ENCODE measurements around the gene CYP11A1. TPM values are rescaled to one million over a fixed set of nuclear protein-coding genes. Genes with fewer than 3 reads are reported as not detected.

Gene CYP11A1
- total and polyA plus RNA-seq, 2 experiments from 2014 or later, result 5.4 to 13.0 TPM

- peaks cover 6% of the 10 kb centered on the region for H3K4me1 ChIP-seq (ENCODE audit: low read depth)
- H3K36me3 ChIP-seq, result no peaks in the 10 kb centered on the region
- no peak for TF ChIP-seq CTCF (IDR thresholded peaks at IDR 0.05; ENCODE audit: low read depth, low read length)
- H3K27ac ChIP-seq, result no peak overlapping the region
- no peak for DNase-seq (ENCODE audit: low read depth in 1 of 2, low spot score in 1 of 2)
- H3K9me3 ChIP-seq (ENCODE audit: low read depth), result no peaks in the 10 kb centered on the region
- H3K27me3 ChIP-seq, result no peaks in the 10 kb centered on the region
- H3K4me3 ChIP-seq, result no peak overlapping the region
These were observed 41.4 kb upstream of the CYP11A1 start for GRCh38 chr15:74408815-74409214.

GRCh38 chr15:74408385-74408784 lies 40.9 kb upstream of the CYP11A1 start:
- Histone ChIP-seq H3K4me3 (no peak overlapping the region), H3K27ac (no peak overlapping the region), H3K36me3 (no peaks in the 10 kb centered on the region), H3K4me1 (ENCODE audit: low read depth) (peaks cover 10% of the 10 kb centered on the region), H3K9me3 (ENCODE audit: low read depth) (no peaks in the 10 kb centered on the region), H3K27me3 (no peaks in the 10 kb centered on the region)
- no peak for TF ChIP-seq CTCF (IDR thresholded peaks at IDR 0.05; ENCODE audit: low read depth, low read length)
- DNase-seq (ENCODE audit: low read depth in 1 of 2, low spot score in 1 of 2), result no peak

DNA sequence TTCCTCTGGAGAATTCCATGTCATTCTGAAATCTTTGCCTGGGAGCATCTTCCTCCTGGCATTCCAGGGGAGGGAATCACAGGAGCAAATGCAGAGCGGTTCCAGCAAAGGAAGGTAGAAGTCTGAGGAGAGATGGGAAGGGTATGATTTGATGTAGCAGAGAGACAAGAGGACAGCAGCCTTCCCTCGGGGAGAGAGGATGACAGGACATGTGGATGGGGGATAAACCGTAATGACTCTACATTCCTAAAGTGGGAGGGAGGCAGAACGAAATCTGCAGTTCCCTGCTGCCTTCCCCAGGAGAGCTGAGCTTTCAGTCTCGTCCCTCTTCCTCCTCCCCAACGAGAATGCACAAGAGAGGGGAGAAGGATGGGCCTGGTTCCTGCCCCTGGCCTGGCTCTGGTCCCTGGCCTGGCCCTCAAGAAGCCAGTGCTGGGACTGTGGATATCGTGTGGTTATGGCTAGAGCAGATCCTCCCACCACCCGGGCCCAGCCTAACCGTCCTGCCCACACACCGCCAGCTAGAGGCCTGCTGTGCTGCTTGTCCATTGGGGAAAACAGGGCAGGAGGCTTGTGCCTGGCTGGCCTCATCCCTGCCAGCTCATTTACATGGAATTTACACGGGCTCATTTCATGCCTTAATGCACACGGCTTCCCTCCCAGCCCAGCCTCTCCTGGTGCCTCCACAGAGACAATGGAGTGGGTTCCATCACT lies 39.7 kb upstream of the CYP11A1 start:
- Histone ChIP-seq H3K27me3 (no peaks in the 10 kb centered on the region), H3K27ac (no peak overlapping the region), H3K4me1 (ENCODE audit: low read depth) (peaks cover 10% of the 10 kb centered on the region), H3K9me3 (ENCODE audit: low read depth) (no peaks in the 10 kb centered on the region), H3K4me3 (no peak overlapping the region), H3K36me3 (no peaks in the 10 kb centered on the region)
- DNase-seq (ENCODE audit: low read depth in 1 of 2, low spot score in 1 of 2), result peak in 1 of 2 donors; percentile 91
- no peak for TF ChIP-seq CTCF (IDR thresholded peaks at IDR 0.05; ENCODE audit: low read depth, low read length)

DNA sequence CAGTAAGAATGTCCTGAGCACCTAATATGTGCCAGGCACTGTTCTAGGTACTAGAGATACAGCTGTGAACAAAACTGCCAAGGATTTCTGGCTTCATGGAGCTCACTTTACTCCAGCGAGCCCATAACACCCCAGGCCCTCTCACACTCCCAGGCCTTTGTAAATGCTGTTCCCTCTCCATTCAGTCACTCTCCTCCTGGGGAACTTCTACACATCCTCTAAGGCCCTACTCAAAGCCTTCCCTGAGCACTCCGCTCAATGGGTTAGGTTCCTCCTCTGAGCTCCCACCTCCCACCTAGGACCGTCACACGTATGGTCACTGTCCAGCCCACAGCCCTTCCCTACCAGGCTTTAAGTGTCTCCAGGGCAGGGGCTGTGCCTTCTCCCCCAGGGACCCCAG lies 39.1 kb upstream of the CYP11A1 start:
- H3K4me1 ChIP-seq (ENCODE audit: low read depth), result peaks cover 10% of the 10 kb centered on the region
- no peaks in the 10 kb centered on the region for H3K27me3 ChIP-seq
- no peak for DNase-seq (ENCODE audit: low read depth in 1 of 2, low spot score in 1 of 2)
- H3K27ac ChIP-seq, result no peak overlapping the region
- no peak overlapping the region for H3K4me3 ChIP-seq
- no peaks in the 10 kb centered on the region for H3K36me3 ChIP-seq
- TF ChIP-seq CTCF (IDR thresholded peaks at IDR 0.05; ENCODE audit: low read depth, low read length), result no peak
- H3K9me3 ChIP-seq (ENCODE audit: low read depth), result no peaks in the 10 kb centered on the region

GRCh38 chr15:74405823-74406222 lies 38.4 kb upstream of the CYP11A1 start:
- Histone ChIP-seq H3K36me3 (no peaks in the 10 kb centered on the region), H3K27me3 (no peaks in the 10 kb centered on the region), H3K4me1 (ENCODE audit: low read depth) (peaks cover 10% of the 10 kb centered on the region), H3K27ac (no peak overlapping the region), H3K9me3 (ENCODE audit: low read depth) (no peaks in the 10 kb centered on the region), H3K4me3 (no peak overlapping the region)
- TF ChIP-seq CTCF (IDR thresholded peaks at IDR 0.05; ENCODE audit: low read depth, low read length), result no peak
- peak in 1 of 2 donors; percentile 37 for DNase-seq (ENCODE audit: low read depth in 1 of 2, low spot score in 1 of 2)
